ENCODE results near the gene HLA-A.

DNA sequence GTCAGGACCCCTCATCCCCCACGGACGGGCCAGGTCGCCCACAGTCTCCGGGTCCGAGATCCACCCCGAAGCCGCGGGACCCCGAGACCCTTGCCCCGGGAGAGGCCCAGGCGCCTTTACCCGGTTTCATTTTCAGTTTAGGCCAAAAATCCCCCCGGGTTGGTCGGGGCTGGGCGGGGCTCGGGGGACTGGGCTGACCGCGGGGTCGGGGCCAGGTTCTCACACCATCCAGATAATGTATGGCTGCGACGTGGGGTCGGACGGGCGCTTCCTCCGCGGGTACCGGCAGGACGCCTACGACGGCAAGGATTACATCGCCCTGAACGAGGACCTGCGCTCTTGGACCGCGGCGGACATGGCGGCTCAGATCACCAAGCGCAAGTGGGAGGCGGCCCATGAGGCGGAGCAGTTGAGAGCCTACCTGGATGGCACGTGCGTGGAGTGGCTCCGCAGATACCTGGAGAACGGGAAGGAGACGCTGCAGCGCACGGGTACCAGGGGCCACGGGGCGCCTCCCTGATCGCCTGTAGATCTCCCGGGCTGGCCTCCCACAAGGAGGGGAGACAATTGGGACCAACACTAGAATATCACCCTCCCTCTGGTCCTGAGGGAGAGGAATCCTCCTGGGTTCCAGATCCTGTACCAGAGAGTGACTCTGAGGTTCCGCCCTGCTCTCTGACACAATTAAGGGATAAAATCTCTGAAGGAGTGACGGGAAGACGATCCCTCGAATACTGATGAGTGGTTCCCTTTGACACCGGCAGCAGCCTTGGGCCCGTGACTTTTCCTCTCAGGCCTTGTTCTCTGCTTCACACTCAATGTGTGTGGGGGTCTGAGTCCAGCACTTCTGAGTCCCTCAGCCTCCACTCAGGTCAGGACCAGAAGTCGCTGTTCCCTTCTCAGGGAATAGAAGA, 978 bp downstream of the HLA-A start:
- TF ChIP-seq POLR2A (IDR thresholded peaks at IDR 0.05; ENCODE audit: low read length) (no peak), GATA1 (IDR thresholded peaks at IDR 0.05; ENCODE audit: low read depth, low read length) (no peak)
